ENCODE data around the gene FNIP1.

GRCh38 chr5:131640043-131640856, 156.6 kb downstream of the FNIP1 start:
- TF ChIP-seq EZH2 (conservative IDR thresholded peaks at IDR 0.05; ENCODE audit: low read depth, low read length) (no peak), REST (IDR thresholded peaks at IDR 0.05; ENCODE audit: borderline replicate concordance in 1 of 2, low read depth in 1 of 2, low read length in 2 of 2) (no peak), JDP2 (CRISPR knock-in tag; IDR thresholded peaks at IDR 0.05; ENCODE audit: borderline replicate concordance) (no peak), CAMTA2 (CRISPR knock-in tag; IDR thresholded peaks at IDR 0.05; ENCODE audit: borderline replicate concordance) (no peak), ZNF362 (CRISPR knock-in tag; IDR thresholded peaks at IDR 0.05; ENCODE audit: borderline replicate concordance) (no peak), ELK4 (CRISPR knock-in tag; IDR thresholded peaks at IDR 0.05; ENCODE audit: borderline replicate concordance) (no peak)
- TF ChIP-seq, protein P1, sequence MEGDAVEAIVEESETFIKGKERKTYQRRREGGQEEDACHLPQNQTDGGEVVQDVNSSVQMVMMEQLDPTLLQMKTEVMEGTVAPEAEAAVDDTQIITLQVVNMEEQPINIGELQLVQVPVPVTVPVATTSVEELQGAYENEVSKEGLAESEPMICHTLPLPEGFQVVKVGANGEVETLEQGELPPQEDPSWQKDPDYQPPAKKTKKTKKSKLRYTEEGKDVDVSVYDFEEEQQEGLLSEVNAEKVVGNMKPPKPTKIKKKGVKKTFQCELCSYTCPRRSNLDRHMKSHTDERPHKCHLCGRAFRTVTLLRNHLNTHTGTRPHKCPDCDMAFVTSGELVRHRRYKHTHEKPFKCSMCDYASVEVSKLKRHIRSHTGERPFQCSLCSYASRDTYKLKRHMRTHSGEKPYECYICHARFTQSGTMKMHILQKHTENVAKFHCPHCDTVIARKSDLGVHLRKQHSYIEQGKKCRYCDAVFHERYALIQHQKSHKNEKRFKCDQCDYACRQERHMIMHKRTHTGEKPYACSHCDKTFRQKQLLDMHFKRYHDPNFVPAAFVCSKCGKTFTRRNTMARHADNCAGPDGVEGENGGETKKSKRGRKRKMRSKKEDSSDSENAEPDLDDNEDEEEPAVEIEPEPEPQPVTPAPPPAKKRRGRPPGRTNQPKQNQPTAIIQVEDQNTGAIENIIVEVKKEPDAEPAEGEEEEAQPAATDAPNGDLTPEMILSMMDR (CRISPR knock-in tag; IDR thresholded peaks at IDR 0.05) = no peak

Data from HepG2 (cell line).